GM18873 (cell line): ENCODE measurements around the gene TRDMT1.
A peak's percentile ranks its signal among the peaks of the same experiment; 100 is the strongest.

Source experiments
- ATAC-seq: cut with Tn5 transposase; IDR thresholded peaks from one replicate; pipeline ENCODE4 v1.9.1; 2021; ENCODE audit warnings: mild to moderate bottlenecking, moderate library complexity, moderate number of reproducible peaks; ENCODE audit not compliant: unreplicated experiment, low FRiP score

TRDMT1 gene

GRCh38 chr10:17181110-17181509, 20.4 kb downstream of the TRDMT1 start:
- ATAC-seq = no peak

- ATAC-seq = no peak
Measured at GRCh38 chr10:17179002-17179401, 22.5 kb downstream of the TRDMT1 start.

GRCh38 chr10:17178006-17178405, 23.5 kb downstream of the TRDMT1 start:
- no peak for ATAC-seq

GRCh38 chr10:17177014-17177413, 24.5 kb downstream of the TRDMT1 start:
- ATAC-seq = no peak

GRCh38 chr10:17176091-17176490, 25.4 kb downstream of the TRDMT1 start:
- no peak for ATAC-seq

GRCh38 chr10:17175551-17175950, 25.9 kb downstream of the TRDMT1 start:
- ATAC-seq = no peak

GRCh38 chr10:17174626-17175025, 26.8 kb downstream of the TRDMT1 start:
- no peak for ATAC-seq

GRCh38 chr10:17171141-17171641, 30.3 kb downstream of the TRDMT1 start:
- no peak for ATAC-seq

GRCh38 chr10:17169803-17170202, 31.7 kb downstream of the TRDMT1 start:
- no peak for ATAC-seq

- no peak for ATAC-seq
Measured at GRCh38 chr10:17166699-17167098, 34.8 kb downstream of the TRDMT1 start.

GRCh38 chr10:17162828-17163227, 38.6 kb downstream of the TRDMT1 start:
- no peak for ATAC-seq

GRCh38 chr10:17161775-17162174, 39.7 kb downstream of the TRDMT1 start:
- no peak for ATAC-seq

- ATAC-seq = no peak
Measured at GRCh38 chr10:17157024-17157423, 44.4 kb downstream of the TRDMT1 start.

- no peak for ATAC-seq
Measured at GRCh38 chr10:17155826-17156225, 45.6 kb downstream of the TRDMT1 start.

- no peak for ATAC-seq
Measured at GRCh38 chr10:17154116-17154515, 47.4 kb downstream of the TRDMT1 start.

GRCh38 chr10:17153321-17153720, 48.2 kb downstream of the TRDMT1 start:
- ATAC-seq = no peak

GRCh38 chr10:17151716-17152115, 49.8 kb downstream of the TRDMT1 start:
- ATAC-seq = no peak

- ATAC-seq = no peak
Measured at GRCh38 chr10:17147884-17148489, 53.5 kb downstream of the TRDMT1 start.

- no peak for ATAC-seq
Measured at GRCh38 chr10:17146892-17147291, 54.6 kb downstream of the TRDMT1 start.

GRCh38 chr10:17145239-17145638, 56.2 kb downstream of the TRDMT1 start:
- ATAC-seq = no peak

- peak; percentile 60 for ATAC-seq
Measured at GRCh38 chr10:17144757-17145156, 56.7 kb downstream of the TRDMT1 start.

- ATAC-seq = no peak
Measured at GRCh38 chr10:17144032-17144431, 57.4 kb downstream of the TRDMT1 start.
